A549 (cell line): ENCODE results near the gene MCTP2. TPM values are rescaled to one million over a fixed set of nuclear protein-coding genes. Genes with fewer than 3 reads are reported as not detected.

Experiments
- ATAC-seq, 2 experiments: fragments of 200-7000 bp in 1 of 2; fragments of >200 bp in 1 of 2; cut with Nextera tagmentation in 1 of 2; cut with Tn5 transposase in 1 of 2; 3 replicates each; pipeline versions ENCODE4 v1.8.0 to v1.9.1; 2018 to 2020; ENCODE audit warnings: mild to moderate bottlenecking in 1 of 2, moderate library complexity in 1 of 2
- CTCF ChIA-PET: fragments of 300-600 bp; sonication (Branson Sonifier 250); formaldehyde crosslinking; extraction: SDS; loops from one replicate; lab custom pipeline; 2021; ENCODE audit warnings: antibody characterized with exemption, inconsistent platforms; lab: Yijun Ruan, JAX
- POLR2A ChIA-PET: fragments of 350-600 bp; formaldehyde crosslinking; extraction: SDS; loops from one replicate; lab custom pipeline; 2021; ENCODE audit warnings: antibody characterized with exemption, inconsistent platforms; lab: Yijun Ruan, JAX
- DNase-seq, 2 experiments: peaks; one replicate each; pipeline versions ENCODE4 v3.0.0 to v3.0.0-alpha.2; 2011 to 2016; ENCODE audit warnings: low read depth in 1 of 2, low spot score in 1 of 2
- FAIRE-seq: peaks from 2 replicates; lab custom pipeline; 2011; peaks lifted over from hg19 to GRCh38; lab: Jason Lieb, UNC
- H3K27ac ChIP-seq, 2 experiments: fragments of >200 bp; sonication (Bioruptor Twin); formaldehyde crosslinking; 3 replicates each; pipeline ENCODE4 v1.5.1; 2016 to 2017
- H3K4me1 ChIP-seq: fragments of >200 bp; sonication (Bioruptor Twin); formaldehyde crosslinking; 3 replicates; pipeline ENCODE4 v1.6.1; 2016
- H3K4me2 ChIP-seq: fragments of >200 bp; sonication (Bioruptor Twin); formaldehyde crosslinking; 3 replicates; pipeline ENCODE4 v1.6.1; 2016
- H3K4me3 ChIP-seq: fragments of >200 bp; sonication (Bioruptor Twin); formaldehyde crosslinking; 3 replicates; pipeline ENCODE4 v1.5.1; 2016
- H3K9me3 ChIP-seq: fragments of >200 bp; sonication (Bioruptor Twin); formaldehyde crosslinking; 3 replicates; pipeline ENCODE4 v1.6.1; 2016
- ATOH8 ChIP-seq: fragments of 250-450 bp; sonication (Bioruptor Pico); IDR thresholded peaks from 2 replicates; pipeline ENCODE4 v1.5.0; 2020; ENCODE audit warnings: low read depth, mild to moderate bottlenecking, moderate library complexity
- BCL3 ChIP-seq: fragments of >200 bp; sonication (Bioruptor Twin); formaldehyde crosslinking; IDR thresholded peaks from 3 replicates; pipeline ENCODE4 v1.6.1; 2016
- EHF ChIP-seq: fragments of 250-450 bp; sonication (Bioruptor Pico); IDR thresholded peaks from 2 replicates; pipeline ENCODE4 v1.5.0; 2020; ENCODE audit warnings: mild to moderate bottlenecking
- FOSB ChIP-seq: fragments of 250-450 bp; sonication (Bioruptor Pico); IDR thresholded peaks from 2 replicates; pipeline ENCODE4 v1.5.0; 2020; ENCODE audit warnings: mild to moderate bottlenecking, moderate library complexity
- HMGXB4 ChIP-seq: fragments of 250-450 bp; sonication (Bioruptor Pico); IDR thresholded peaks from 2 replicates; pipeline ENCODE4 v1.5.0; 2021; ENCODE audit warnings: mild to moderate bottlenecking, moderate library complexity, borderline replicate concordance
- JUN ChIP-seq, 2 experiments: fragments of >200 bp; sonication (Bioruptor Twin); formaldehyde crosslinking; IDR thresholded peaks; 2 replicates in 1 of 2; 3 replicates in 1 of 2; pipeline ENCODE4 v1.6.1; 2016 to 2017
- KDM5A ChIP-seq: fragments of 200-600 bp; sonication (generic); IDR thresholded peaks from 2 replicates; pipeline ENCODE4 v1.6.1; 2016; ENCODE audit warnings: antibody characterized with exemption, mild to moderate bottlenecking
- MAZ ChIP-seq: fragments of 150-350 bp; IDR thresholded peaks from 2 replicates; pipeline ENCODE4 v1.6.1; 2014; ENCODE audit warnings: antibody characterized with exemption, low read depth, low read length, borderline replicate concordance
- POLR2A ChIP-seq: IDR thresholded peaks from 2 replicates; pipeline ENCODE4 v1.6.1; 2012; ENCODE audit warnings: mild to moderate bottlenecking, low read length
- SMC3 ChIP-seq: fragments of >200 bp; sonication (Bioruptor Twin); formaldehyde crosslinking; IDR thresholded peaks from 3 replicates; pipeline ENCODE4 v1.6.1; 2018; ENCODE audit warnings: inconsistent platforms
- USF2 ChIP-seq: fragments of 450-650 bp; IDR thresholded peaks from 2 replicates; pipeline ENCODE4 v1.6.1; 2014; ENCODE audit warnings: antibody characterized with exemption
- ZFP36 ChIP-seq: fragments of 450-650 bp; IDR thresholded peaks from 2 replicates; pipeline ENCODE4 v1.6.1; 2014; ENCODE audit warnings: borderline replicate concordance; ENCODE audit not compliant: partially characterized antibody
- ZSCAN20 ChIP-seq: fragments of 250-450 bp; sonication (Bioruptor Pico); IDR thresholded peaks from 2 replicates; pipeline ENCODE4 v1.8.0; 2022; ENCODE audit warnings: mild to moderate bottlenecking, moderate library complexity
- WGBS: methylation state at CpG from one replicate; pipeline ENCODE4 v1.1.6; 2017; ENCODE audit errors: missing lambda C conversion rate; 5-methylcytosine and 5-hydroxymethylcytosine counted together
- polyA plus RNA-seq, 4 experiments: library from polyadenylated mRNA; depleted of rRNA in 3 of 4; stranded (reverse); fragments of >200 nt; fragmentation: RNase III in 1 of 4; extraction: RNeasy Plus Mini Kit Qiagen cat#74134 plus additional on column Dnase treatment in 1 of 4; gene quantifications; 2 replicates in 3 of 4; 3 replicates in 1 of 4; pipeline ENCODE4 v1.2.3, GENCODE V29; 2011 to 2017

The MCTP2 gene
- polyA plus RNA-seq, 2 of the 4 experiments (the other 2 are of a cell fraction), result not detected

- no peak for TF ChIP-seq HMGXB4 (CRISPR knock-in tag)
- no peak for TF ChIP-seq ZFP36
- no peak for TF ChIP-seq EHF (CRISPR knock-in tag)
- TF ChIP-seq FOSB (CRISPR knock-in tag), result no peak
- no peak for TF ChIP-seq KDM5A
- TF ChIP-seq MAZ, result no peak
- TF ChIP-seq BCL3, result no peak
- TF ChIP-seq ZSCAN20 (CRISPR knock-in tag), result no peak
- TF ChIP-seq SMC3, result no peak
Measured at GRCh38 chr15:94404733-94405283, 173.4 kb downstream of the MCTP2 start (continued).

GRCh38 chr15:94411285-94411684 is 179.9 kb downstream of the MCTP2 start:
- H3K4me3 ChIP-seq, result no peak overlapping the region
- H3K9me3 ChIP-seq, result peaks cover 2% of the 10 kb centered on the region; the same call in 1 of the 3 replicates
- 3% methylated on average over 5 of the region's 5 CpGs for WGBS
- no peak overlapping the region for H3K27ac ChIP-seq
- no peak for ATAC-seq
- ChIA-PET CTCF (interaction anchor here (1.0 to 1.4 kb wide), 2 partner anchors 17 to 174 kb away, joined by 3 to 4 read pairs; no protein-coding TSS in a partner anchor), POLR2A (no interaction called here)
- H3K4me1 ChIP-seq, result no peaks in the 10 kb centered on the region
- no peak for DNase-seq
- no peak for TF ChIP-seq USF2
- FAIRE-seq, result no peak
- no peak overlapping the region for H3K4me2 ChIP-seq

GRCh38 chr15:94411846-94412245 is 180.5 kb downstream of the MCTP2 start:
- no peak for TF ChIP-seq ATOH8 (CRISPR knock-in tag)
- no peak for TF ChIP-seq JUN (IDR thresholded peaks at IDR 0.05)
- TF ChIP-seq HMGXB4 (CRISPR knock-in tag), result no peak
- no peak for TF ChIP-seq POLR2A
- Histone ChIP-seq H3K4me2 (no peak overlapping the region), H3K4me3 (no peak overlapping the region), H3K4me1 (no peaks in the 10 kb centered on the region), H3K9me3 (no peaks in the 10 kb centered on the region), H3K27ac (no peak overlapping the region)
- no peak for DNase-seq
- 29% methylated on average over 2 of the region's 2 CpGs for WGBS
- no peak for FAIRE-seq
- CTCF ChIA-PET, result interaction anchor here (1.0 to 1.4 kb wide), 2 partner anchors 18 to 174 kb away, joined by 3 to 4 read pairs; no protein-coding TSS in a partner anchor
- POLR2A ChIA-PET, result no interaction called here
- no peak for ATAC-seq
